Panc1 (cell line): ENCODE data around the gene SLC51A.

ENCODE experiments used
- POLR2AphosphoS5 ChIP-seq: IDR thresholded peaks from 2 replicates; pipeline ENCODE4 v1.6.1; 2012; ENCODE audit warnings: mild to moderate bottlenecking, low read depth, low read length, moderate library complexity
- REST ChIP-seq, 2 experiments: IDR thresholded peaks; 2 replicates each; pipeline ENCODE4 v1.6.1; 2011 to 2012; ENCODE audit warnings: low read depth in 2 of 2, control low read depth in 1 of 2, low read length in 1 of 2, mild to moderate bottlenecking in 1 of 2, moderate library complexity in 1 of 2; ENCODE audit not compliant: insufficient read depth in 1 of 2
- SIN3A ChIP-seq: IDR thresholded peaks from 2 replicates; pipeline ENCODE4 v1.6.1; 2012; ENCODE audit warnings: low read depth, mild to moderate bottlenecking, low read length, moderate library complexity, borderline replicate concordance; ENCODE audit not compliant: insufficient read depth
- TF ChIP-seq, protein P1 (sequence below): fragments of 450-650 bp; IDR thresholded peaks from 2 replicates; pipeline ENCODE4 v1.5.1; 2017; ENCODE audit warnings: mild to moderate bottlenecking

GRCh38 chr3:196241704-196242103 is 25.4 kb downstream of the SLC51A start:
- no peak for TF ChIP-seq POLR2AphosphoS5
- TF ChIP-seq, protein P1, sequence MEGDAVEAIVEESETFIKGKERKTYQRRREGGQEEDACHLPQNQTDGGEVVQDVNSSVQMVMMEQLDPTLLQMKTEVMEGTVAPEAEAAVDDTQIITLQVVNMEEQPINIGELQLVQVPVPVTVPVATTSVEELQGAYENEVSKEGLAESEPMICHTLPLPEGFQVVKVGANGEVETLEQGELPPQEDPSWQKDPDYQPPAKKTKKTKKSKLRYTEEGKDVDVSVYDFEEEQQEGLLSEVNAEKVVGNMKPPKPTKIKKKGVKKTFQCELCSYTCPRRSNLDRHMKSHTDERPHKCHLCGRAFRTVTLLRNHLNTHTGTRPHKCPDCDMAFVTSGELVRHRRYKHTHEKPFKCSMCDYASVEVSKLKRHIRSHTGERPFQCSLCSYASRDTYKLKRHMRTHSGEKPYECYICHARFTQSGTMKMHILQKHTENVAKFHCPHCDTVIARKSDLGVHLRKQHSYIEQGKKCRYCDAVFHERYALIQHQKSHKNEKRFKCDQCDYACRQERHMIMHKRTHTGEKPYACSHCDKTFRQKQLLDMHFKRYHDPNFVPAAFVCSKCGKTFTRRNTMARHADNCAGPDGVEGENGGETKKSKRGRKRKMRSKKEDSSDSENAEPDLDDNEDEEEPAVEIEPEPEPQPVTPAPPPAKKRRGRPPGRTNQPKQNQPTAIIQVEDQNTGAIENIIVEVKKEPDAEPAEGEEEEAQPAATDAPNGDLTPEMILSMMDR: no peak
- TF ChIP-seq SIN3A: no peak
- no peak for TF ChIP-seq REST (IDR thresholded peaks at IDR 0.05; ENCODE audit: insufficient read depth in 1 of 2, low read depth in 2 of 2, low read length in 1 of 2)
